Fibroblast of lung (primary cell): ENCODE results near the gene TMEM139. TPM values are rescaled to one million over a fixed set of nuclear protein-coding genes. Genes with fewer than 3 reads are reported as not detected.

Experiments
- DNase-seq, 2 donors: peaks; one replicate each; pipeline versions ENCODE4 v3.0.0 to v3.0.0-alpha.2; 2010; ENCODE audit warnings: low read depth in 2 of 2
- H2AFZ ChIP-seq: 2 replicates; pipeline ENCODE4 v1.5.1; 2012; ENCODE audit warnings: low read length, control low read depth, inconsistent platforms
- H3K27ac ChIP-seq: 2 replicates; pipeline ENCODE4 v1.5.1; 2011; ENCODE audit warnings: low read length, control low read depth; ENCODE audit not compliant: insufficient read depth
- H3K27me3 ChIP-seq: 2 replicates; pipeline ENCODE4 v1.5.1; 2011; ENCODE audit warnings: mild to moderate bottlenecking, low read length; ENCODE audit not compliant: control insufficient read depth, insufficient read depth
- H3K36me3 ChIP-seq: 2 replicates; pipeline ENCODE4 v1.5.1; 2011; ENCODE audit warnings: low read length; ENCODE audit not compliant: control insufficient read depth, insufficient read depth
- H3K4me1 ChIP-seq: 2 replicates; pipeline ENCODE4 v1.5.1; 2011; ENCODE audit warnings: low read length; ENCODE audit not compliant: control insufficient read depth, insufficient read depth; ENCODE audit errors: extremely low read depth
- H3K4me2 ChIP-seq: 2 replicates; pipeline ENCODE4 v1.5.1; 2011; ENCODE audit warnings: low read length, control low read depth; ENCODE audit not compliant: insufficient read depth; ENCODE audit errors: extremely low read depth
- H3K4me3 ChIP-seq, 4 experiments: fragments of 200-600 bp in 1 of 4; sonication (generic) in 1 of 4; replicated peaks in 1 of 4; 2 replicates each; pipeline ENCODE4 v1.5.1; 2011 to 2016; ENCODE audit warnings: low read length in 4 of 4, low read depth in 3 of 4, mild to moderate bottlenecking in 3 of 4, control low read depth in 2 of 4, inconsistent platforms in 1 of 4, mixed read lengths in 1 of 4; ENCODE audit not compliant: insufficient read depth in 1 of 4; ENCODE audit errors: control extremely low read depth in 1 of 4
- H3K79me2 ChIP-seq: 2 replicates; pipeline ENCODE4 v1.5.1; 2012; ENCODE audit warnings: mild to moderate bottlenecking, low read length, inconsistent platforms; ENCODE audit not compliant: control insufficient read depth, insufficient read depth
- H3K9ac ChIP-seq: 2 replicates; pipeline ENCODE4 v1.5.1; 2011; ENCODE audit warnings: mild to moderate bottlenecking, low read length, control low read depth; ENCODE audit not compliant: insufficient read depth
- H3K9me3 ChIP-seq: 2 replicates; pipeline ENCODE4 v1.5.1; 2012; ENCODE audit warnings: low read depth, low read length; ENCODE audit not compliant: control insufficient read depth, insufficient read depth
- H4K20me1 ChIP-seq: 2 replicates; pipeline ENCODE4 v1.5.1; 2011; ENCODE audit warnings: low read length; ENCODE audit not compliant: control insufficient read depth, insufficient read depth; ENCODE audit errors: extremely low read depth
- CTCF ChIP-seq, 2 donors: IDR thresholded peaks in 1 of 2; conservative IDR thresholded peaks in 1 of 2; 1 replicate in 1 of 2; 2 replicates in 1 of 2; pipeline ENCODE4 v1.5.1; 2011 to 2012; ENCODE audit warnings: low read length in 2 of 2, control low read depth in 1 of 2, inconsistent platforms in 1 of 2, low read depth in 1 of 2, mild to moderate bottlenecking in 1 of 2
- EZH2 ChIP-seq: IDR thresholded peaks from 2 replicates; pipeline ENCODE4 v1.5.1; 2012; ENCODE audit warnings: low read length, control low read depth, mild to moderate bottlenecking; ENCODE audit errors: missing control alignments
- polyA plus RNA-seq, 2 donors: library from polyadenylated mRNA; depleted of rRNA in 1 of 2; stranded (reverse) in 1 of 2; unstranded in 1 of 2; fragments of >200 nt; gene quantifications; 2 replicates each; pipeline ENCODE4 v1.2.1, GENCODE V29; 2011 to 2012; ENCODE audit warnings: missing spikeins in 1 of 2
- total RNA-seq: library from RNA; depleted of rRNA; stranded (reverse); fragments of >200 nt; gene quantifications from 2 replicates; pipeline ENCODE4 v1.2.1, GENCODE V29; 2014

The TMEM139 gene
- total and polyA plus RNA-seq, 2 donors (not counting 1 experiment from before 2014, with no cell fraction given): not detected

- peak overlapping the region; percentile 32 for H3K27ac ChIP-seq
- H3K9ac ChIP-seq: no peak overlapping the region
- H3K79me2 ChIP-seq: peaks cover 36% of the 10 kb centered on the region
- no peak for DNase-seq
- H3K9me3 ChIP-seq: no peaks in the 10 kb centered on the region
- peaks cover 11% of the 10 kb centered on the region for H3K4me1 ChIP-seq
- TF ChIP-seq CTCF (conservative IDR thresholded peaks at IDR 0.05 in 1 of 2, IDR thresholded peaks at IDR 0.05 in 1 of 2; ENCODE audit: low read depth in 1 of 2, low read length in 2 of 2) (no peak), EZH2 (no peak)
- H3K4me3 ChIP-seq: no peak overlapping the region
- peak overlapping the region; percentile 11 for H3K4me2 ChIP-seq
- no peaks in the 10 kb centered on the region for H3K27me3 ChIP-seq
- no peak overlapping the region for H2AFZ ChIP-seq
- no peaks in the 10 kb centered on the region for H4K20me1 ChIP-seq
- peaks cover 15% of the 10 kb centered on the region for H3K36me3 ChIP-seq
These were observed 5.5 kb downstream of the TMEM139 start for GRCh38 chr7:143290293-143290692.

- no peaks in the 10 kb centered on the region for H4K20me1 ChIP-seq
- peaks cover 38% of the 10 kb centered on the region for H3K79me2 ChIP-seq
- no peak for DNase-seq
- peaks cover 18% of the 10 kb centered on the region for H3K36me3 ChIP-seq
- no peak overlapping the region for H3K4me3 ChIP-seq
- no peak for TF ChIP-seq EZH2
- TF ChIP-seq CTCF (conservative IDR thresholded peaks at IDR 0.05 in 1 of 2, IDR thresholded peaks at IDR 0.05 in 1 of 2; ENCODE audit: low read depth in 1 of 2, low read length in 2 of 2): no peak
- no peak overlapping the region for H3K9ac ChIP-seq
- no peak overlapping the region for H2AFZ ChIP-seq
- no peak overlapping the region for H3K4me2 ChIP-seq
- H3K27me3 ChIP-seq: no peaks in the 10 kb centered on the region
- H3K27ac ChIP-seq: no peak overlapping the region
- peaks cover 9% of the 10 kb centered on the region for H3K4me1 ChIP-seq
- H3K9me3 ChIP-seq: no peaks in the 10 kb centered on the region
These were observed 8.1 kb downstream of the TMEM139 start for GRCh38 chr7:143292876-143293275.

GRCh38 chr7:143295870-143296269 is 11.1 kb downstream of the TMEM139 start:
- H3K79me2 ChIP-seq: peaks cover 15% of the 10 kb centered on the region
- no peak overlapping the region for H3K27ac ChIP-seq
- no peaks in the 10 kb centered on the region for H4K20me1 ChIP-seq
- H3K4me3 ChIP-seq: no peak overlapping the region
- no peak for TF ChIP-seq EZH2
- no peak for TF ChIP-seq CTCF (conservative IDR thresholded peaks at IDR 0.05 in 1 of 2, IDR thresholded peaks at IDR 0.05 in 1 of 2; ENCODE audit: low read depth in 1 of 2, low read length in 2 of 2)
- DNase-seq: peak; percentile 58 to 86
- H3K9me3 ChIP-seq: no peaks in the 10 kb centered on the region
- H2AFZ ChIP-seq: no peak overlapping the region
- H3K4me1 ChIP-seq: no peaks in the 10 kb centered on the region
- peaks cover 26% of the 10 kb centered on the region for H3K36me3 ChIP-seq
- H3K9ac ChIP-seq: no peak overlapping the region
- H3K27me3 ChIP-seq: no peaks in the 10 kb centered on the region
- H3K4me2 ChIP-seq: no peak overlapping the region
